Measurements from ENCODE around the gene GPR55.

The GPR55 gene

GRCh38 chr2:230879271-230879882, 45.7 kb downstream of the GPR55 start:
- DNase-seq (ENCODE audit: low spot score), result no peak

DNA sequence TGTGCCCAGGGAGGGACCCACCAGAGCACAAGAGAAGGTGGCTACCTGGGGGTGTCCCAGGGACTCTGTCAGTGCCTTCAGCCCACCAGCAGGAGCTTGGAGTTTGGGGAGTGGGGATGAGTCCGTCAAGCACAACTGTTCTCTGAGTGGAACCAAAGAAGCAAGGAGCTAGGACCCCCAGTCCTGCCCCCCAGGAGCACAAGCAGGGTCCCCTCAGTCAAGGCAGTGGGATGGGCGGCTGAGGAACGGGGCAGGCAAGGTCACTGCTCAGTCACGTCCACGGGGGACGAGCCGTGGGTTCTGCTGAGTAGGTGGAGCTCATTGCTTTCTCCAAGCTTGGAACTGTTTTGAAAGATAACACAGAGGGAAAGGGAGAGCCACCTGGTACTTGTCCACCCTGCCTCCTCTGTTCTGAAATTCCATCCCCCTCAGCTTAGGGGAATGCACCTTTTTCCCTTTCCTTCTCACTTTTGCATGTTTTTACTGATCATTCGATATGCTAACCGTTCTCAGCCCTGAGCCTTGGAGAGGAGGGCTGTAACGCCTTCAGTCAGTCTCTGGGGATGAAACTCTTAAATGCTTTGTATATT, 46.3 kb downstream of the GPR55 start:
- no peak for DNase-seq (ENCODE audit: low spot score)

GRCh38 chr2:230877759-230878598, 47.1 kb downstream of the GPR55 start:
- no peak for DNase-seq (ENCODE audit: low spot score)

- DNase-seq (ENCODE audit: low spot score), result no peak
These were observed 47.8 kb downstream of the GPR55 start for GRCh38 chr2:230877116-230877758.

DNA sequence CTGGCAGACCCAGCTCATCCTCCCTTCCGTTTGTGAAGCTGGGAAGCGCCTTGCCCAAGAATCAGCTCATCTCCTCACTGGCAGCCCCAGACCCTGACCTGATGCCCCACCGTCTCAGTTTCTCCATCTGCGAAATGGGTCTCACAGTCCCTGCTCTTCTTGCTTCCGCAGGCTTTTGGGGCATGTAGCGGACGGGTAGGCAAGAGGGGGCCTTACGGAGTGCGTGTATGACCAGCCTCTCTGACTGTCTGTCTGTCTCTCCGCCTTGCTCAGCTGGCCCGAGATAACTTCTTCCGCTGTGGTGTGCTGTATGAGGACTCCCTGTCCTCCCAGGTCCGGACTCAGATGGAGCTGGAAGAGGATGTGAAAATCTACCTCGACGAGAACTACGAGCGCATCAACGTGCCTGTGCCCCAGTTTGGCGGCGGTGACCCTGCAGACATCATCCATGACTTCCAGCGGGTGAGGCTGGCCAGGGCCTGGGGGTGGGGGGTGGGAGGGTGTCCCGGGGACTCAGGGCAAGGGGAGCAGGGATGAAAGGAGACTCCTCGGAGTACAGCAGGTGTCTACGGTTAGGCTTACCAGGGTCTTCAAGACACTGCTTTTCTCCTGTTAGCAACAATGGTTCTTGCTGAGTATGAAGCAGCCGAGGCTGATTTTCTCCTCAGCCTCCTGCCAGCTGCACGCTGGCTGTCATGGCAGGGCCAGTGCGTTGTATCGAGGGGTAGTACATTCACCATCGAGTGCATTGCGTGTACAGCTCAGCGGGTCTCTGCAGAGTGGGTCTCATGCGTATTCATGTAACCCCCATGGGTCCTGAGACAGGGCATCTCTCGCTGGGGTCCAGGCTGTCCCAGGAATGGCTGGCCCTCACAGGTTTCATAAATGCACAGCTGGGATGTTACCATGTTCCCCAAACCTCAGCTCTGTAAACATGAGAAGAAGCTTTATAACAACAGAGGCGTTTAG, 49.4 kb downstream of the GPR55 start:
- DNase-seq (ENCODE audit: low spot score), result no peak

- DNase-seq (ENCODE audit: low spot score), result no peak
These were observed 50.2 kb downstream of the GPR55 start for GRCh38 chr2:230874876-230875275.

DNA sequence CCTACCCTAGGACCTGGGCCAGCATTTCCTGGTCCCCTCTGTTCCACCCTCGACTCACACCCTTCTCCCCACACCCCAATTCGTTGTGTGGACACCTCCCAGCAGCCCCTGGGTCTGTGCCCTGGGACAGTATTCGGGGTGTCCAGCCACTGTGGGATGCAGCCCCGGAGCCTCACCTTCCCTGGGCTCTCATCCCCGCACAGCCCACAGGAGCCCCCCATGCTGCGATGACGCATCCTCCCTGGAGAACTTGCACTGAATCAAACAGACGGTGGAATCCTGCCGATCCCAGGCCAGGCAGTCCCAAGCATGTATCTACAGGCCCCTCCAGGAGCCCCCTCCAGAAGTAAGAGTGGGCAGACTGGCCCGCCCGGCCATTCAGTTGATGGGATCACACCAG, 50.6 kb downstream of the GPR55 start:
- no peak for DNase-seq (ENCODE audit: low spot score)

- DNase-seq (ENCODE audit: low spot score), result no peak
These were observed 51.2 kb downstream of the GPR55 start for GRCh38 chr2:230873661-230874401.

GRCh38 chr2:230872968-230873660, 51.9 kb downstream of the GPR55 start:
- DNase-seq (ENCODE audit: low spot score), result no peak

DNA sequence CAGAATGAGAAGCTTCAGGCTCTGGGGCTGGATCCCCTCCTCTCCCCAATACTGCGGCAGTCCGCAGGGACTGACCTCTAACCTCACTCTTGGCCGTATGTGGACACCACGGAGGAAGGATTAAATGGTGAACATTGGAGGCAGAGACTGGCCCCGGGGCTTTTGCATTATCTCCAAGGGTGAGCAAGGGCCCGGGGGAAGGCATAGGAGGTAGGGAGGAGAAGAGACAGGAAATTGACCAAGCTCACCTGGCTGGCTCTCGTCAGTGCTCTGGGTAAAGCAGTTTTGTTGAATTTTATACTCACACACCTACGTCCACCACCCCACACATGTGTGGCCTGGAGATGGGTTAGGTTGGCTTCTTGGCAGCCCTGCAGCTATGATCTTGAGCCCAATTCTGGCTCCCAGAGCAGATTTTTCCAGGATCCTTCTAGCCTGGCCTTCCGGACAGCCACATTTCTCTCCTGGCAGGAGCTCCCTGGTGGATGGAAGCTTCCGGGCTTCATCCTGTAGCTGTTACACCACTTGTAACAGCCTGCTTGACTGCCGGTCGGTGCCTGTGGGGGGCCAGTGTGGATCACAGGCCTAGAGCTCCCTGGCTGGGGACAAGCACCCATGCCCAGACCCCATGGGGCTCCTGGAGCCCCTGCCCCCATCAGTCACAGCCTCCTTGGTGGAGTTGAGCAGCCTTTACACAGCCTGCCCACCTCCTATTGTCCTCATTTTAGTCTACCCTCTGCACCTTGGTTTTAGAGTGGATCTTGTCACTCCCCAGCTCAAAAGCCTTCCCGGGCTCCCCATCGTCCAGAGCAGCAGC, 52.7 kb downstream of the GPR55 start:
- DNase-seq (ENCODE audit: low spot score), result no peak

GRCh38 chr2:230871361-230872150, 53.5 kb downstream of the GPR55 start:
- no peak for DNase-seq (ENCODE audit: low spot score)

GRCh38 chr2:230870544-230871360, 54.3 kb downstream of the GPR55 start:
- no peak for DNase-seq (ENCODE audit: low spot score)

GRCh38 chr2:230869914-230870543, 55.0 kb downstream of the GPR55 start:
- DNase-seq (ENCODE audit: low spot score), result no peak

- no peak for DNase-seq (ENCODE audit: low spot score)
These were observed 55.8 kb downstream of the GPR55 start for GRCh38 chr2:230868947-230869913.

DNA sequence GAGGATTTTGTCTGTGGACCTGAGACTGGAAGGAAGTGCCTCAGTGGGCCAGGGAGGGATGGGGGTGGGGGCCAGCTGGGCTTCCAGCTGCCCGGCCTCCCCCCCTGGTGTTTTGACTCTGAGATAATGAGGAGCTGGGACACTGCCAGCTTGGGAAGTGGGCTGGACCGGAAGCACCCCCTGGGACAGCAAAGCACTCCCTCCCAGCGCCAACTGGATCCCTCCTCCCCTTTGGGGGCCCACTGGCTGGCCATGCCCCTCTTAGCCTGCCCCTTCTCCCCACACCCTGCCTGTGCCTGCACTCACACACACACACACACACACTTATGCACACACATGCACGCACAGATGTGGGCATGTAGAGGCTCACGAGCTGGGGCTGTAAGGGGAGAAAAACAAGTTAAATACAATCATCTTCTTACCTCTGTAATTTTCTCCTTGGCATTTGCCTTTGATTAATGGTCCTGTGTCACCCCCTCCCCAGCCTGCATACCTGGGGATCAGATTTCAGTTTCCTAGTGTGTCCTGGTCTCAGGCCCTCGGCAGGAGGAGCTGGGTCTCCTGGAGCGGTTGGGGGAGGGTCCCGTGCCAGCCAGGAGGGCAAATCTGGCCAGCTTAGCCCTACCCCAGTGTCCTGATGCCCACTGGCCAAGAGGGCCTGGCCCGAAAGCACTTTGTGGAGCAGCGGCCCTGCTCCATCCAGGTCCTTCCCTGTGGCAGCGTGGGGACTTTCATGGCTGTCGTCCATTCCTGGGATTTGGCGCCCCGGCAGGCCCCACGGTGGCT, 56.7 kb downstream of the GPR55 start:
- no peak for DNase-seq (ENCODE audit: low spot score)

Measured in activated CD4-positive, alpha-beta T cell treated with anti-CD3 and anti-CD28 coated beads, Interleukin-2, Interleukin-4, amounts not matched to agents 100 ng/mL and 50 ng/mL, durations not matched to agents 16 hours and 8 hours (primary cell).